ENCODE results near the gene WDFY1.
"Not testable (repeated sequence)": the region's sequence is repeated elsewhere in the genome, so short reads cannot be mapped to it uniquely, and the experiment has no call there.

Gene WDFY1

DNA sequence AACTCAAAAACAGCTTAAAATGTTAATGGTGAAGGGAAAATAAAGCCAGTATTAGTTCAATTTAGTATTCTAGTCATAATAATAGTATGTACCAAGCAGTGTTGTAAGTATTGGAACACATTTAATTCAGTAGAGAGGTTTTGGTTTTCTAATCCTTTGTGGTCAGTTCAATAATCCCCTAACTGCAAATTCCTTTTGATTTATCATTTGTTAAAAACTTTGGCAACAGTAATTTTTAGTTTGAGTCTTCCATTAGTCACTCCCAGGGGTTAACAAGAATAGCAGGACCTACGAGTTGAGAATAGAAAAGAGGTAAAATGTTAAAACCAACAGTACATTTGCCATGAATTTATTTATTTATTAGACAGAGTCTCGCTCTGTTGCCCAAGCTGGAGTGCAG lies 22.8 kb upstream of the WDFY1 start:
- no peak for DNase-seq (ENCODE audit: low read depth, low spot score)
- H3K4me3 ChIP-seq (ENCODE audit: low read length), result no peak overlapping the region

DNA sequence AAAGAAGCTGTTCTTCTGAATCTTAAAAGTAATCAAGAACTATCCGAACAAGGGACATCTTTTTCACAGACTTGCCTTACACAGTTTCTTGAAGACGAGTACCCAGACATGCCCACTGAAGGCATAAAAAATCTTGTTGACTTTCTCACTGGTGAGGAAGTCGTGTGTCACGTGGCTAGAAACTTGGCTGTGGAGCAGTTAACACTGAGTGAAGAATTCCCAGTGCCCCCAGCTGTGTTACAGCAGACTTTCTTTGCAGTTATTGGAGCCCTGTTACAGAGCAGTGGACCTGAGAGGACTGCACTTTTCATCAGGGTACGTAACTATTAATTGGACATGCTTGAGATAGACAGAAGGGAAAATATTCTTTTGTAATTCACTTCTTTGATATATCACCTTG lies 14.6 kb upstream of the WDFY1 start:
- no peak for DNase-seq (ENCODE audit: low read depth, low spot score)
- H3K4me3 ChIP-seq (ENCODE audit: low read length), result no peak overlapping the region

DNA sequence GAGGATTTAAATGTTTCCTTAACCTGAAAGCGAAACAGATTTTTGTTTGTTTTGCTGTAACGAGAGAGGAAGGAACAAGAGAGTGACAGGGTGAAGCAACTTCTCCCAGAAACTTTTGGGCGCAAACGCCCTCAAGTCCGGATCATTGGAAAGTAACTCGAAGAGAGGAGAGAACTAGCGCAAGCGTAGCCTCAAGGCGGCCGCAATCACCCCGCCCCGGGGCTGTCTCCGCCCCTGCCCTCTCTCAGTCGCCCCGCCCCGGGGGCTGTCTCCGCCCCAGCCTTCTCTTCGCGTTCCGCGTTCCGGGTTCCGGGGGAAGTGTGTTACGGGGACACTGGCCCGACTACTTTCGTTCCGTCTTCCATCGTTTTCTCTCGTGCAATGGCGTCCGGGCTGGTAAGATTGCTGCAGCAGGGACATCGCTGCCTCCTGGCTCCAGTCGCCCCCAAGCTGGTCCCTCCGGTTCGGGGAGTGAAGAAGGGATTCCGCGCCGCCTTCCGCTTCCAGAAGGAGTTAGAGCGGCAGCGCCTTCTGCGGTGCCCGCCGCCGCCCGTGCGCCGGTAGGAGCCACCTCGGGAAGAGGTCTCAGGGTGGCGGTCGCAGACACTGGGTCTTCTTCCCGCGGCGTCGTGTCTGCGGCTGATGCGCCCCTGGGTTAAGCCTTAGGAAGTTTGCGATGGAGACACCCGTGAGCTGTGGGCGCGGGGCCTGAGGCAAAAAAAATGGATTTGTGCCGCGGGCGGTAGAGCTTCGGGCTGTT lies 12.1 kb upstream of the WDFY1 start, which contains the start of gene MRPL44:
MRPL44 (plus strand) TSS at position 372 of the 760 bp plus-strand sequence; CDS start at position 382, 10 bp downstream.
- peak; percentile 92 for DNase-seq (ENCODE audit: low read depth, low spot score)
- peak within 1 kb of the TSS; percentile 87 for H3K4me3 ChIP-seq (ENCODE audit: low read length)

DNA sequence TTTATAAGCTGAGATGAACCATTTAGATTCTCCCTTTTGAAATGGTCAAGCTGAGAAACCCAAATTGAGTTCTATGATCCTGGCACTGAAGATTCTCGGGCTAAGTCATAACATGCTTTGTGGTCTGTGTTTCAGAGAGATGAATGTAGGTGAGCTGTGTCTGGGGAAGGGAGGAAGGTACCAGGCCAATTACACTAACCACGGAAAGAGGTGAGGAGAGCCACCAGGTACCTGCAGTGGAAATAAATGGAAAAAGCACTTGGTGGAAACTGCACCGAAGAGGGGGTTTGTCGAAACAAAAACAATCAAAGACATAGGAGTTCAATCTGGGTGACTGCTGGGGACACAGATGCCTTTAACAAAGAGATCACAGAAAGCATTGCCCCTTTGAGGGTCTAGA lies 11.2 kb upstream of the WDFY1 start:
- DNase-seq (ENCODE audit: low read depth, low spot score), result no peak
- H3K4me3 ChIP-seq (ENCODE audit: low read length), result no peak overlapping the region

DNA sequence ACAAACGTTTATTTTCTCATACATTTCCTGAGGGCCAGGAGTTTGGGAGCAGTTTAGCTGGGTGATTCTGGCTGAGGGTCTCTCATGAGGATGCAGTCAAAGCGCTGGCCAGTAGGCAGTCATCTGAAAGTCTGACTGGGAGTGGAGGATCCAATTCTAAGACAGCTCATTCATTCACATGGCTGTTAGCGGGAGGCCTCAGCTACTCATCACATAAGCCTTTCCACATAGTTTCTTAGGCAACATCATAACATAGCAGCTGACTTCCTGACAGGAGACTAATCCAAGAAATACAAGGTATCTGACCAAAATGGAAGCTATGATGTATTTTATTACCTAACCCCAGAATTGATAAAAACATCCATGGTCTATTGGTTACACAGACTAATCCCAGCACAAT lies 9.3 kb upstream of the WDFY1 start:
- DNase-seq (ENCODE audit: low read depth, low spot score), result no peak

DNA sequence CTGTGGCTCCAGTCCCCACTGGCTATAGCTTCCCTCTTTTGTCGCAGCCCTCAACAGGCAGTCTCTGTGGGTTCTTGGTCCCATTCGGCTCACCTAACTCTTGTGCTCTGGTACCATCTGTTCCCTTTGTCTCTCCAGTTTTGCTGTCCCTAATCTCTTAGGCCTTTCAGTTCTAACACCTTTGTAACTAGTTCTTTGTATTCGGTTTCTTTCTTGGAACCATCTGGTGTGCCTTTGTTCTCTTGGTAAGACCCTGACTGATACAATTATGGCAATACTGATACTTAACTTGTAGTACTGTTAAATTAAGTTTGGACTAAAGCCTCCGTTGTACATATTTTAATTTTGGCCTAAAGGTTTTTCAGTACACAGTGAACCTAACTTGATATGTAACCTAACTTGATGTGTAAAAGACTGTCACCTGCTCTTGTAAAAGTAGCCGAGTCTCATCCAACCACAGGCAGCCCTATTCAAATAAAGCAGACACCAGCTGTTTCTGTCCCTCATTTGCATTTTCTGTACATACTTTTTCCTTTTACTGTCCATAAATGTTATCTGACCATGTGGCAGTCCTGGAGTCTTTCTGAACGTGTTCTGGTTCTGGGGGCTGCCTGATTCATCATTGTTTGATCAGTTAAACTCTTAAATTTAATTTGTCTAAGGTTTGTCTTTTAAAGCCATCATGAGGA lies 7.3 kb upstream of the WDFY1 start:
- no peak for DNase-seq (ENCODE audit: low read depth, low spot score)
- no peak overlapping the region for H3K4me3 ChIP-seq (ENCODE audit: low read length)

More for the DNA sequence above, 9.3 kb upstream of the WDFY1 start:
- H3K4me3 ChIP-seq (ENCODE audit: low read length), result no peak overlapping the region

DNA sequence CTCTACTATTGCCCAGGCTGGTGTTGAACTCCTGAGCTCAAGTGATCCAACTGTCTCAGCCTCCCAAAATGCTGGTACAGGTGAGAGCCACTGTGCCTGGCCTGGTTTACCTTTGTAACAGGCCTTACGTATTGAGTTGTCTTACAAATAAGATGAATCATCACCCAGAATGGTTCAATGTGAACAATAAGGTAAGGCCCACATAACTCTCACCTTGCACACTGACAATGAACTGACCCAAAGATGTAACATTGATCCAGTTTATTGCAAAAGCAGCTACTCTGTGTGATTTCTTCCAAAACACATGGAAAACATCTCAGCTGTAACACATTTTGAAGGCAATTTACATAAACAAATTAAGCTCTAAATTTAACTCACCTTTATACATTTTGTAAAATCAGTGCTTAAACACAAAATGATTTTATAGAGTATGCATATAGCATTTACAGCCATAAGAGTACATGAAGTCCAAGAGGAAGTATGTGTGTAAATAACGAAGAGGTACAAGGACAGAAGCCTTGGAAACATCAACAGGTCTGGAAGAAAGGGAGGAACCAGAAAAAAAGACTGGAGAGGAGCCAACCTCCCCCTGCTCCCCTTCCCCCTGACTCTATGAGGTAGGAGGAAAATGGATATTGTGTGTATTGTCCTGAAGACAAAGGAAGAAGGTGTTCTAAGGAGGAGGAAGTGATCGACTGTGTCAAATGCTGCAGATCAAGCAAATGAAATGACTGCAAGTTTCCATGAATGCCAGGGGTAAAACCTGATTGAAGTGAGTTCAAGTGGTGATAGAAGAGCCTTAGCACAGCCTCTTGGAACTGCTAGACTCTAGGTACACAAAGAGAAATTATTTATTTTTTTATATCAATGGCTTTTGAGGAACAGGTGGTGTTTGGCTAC lies 5.6 kb upstream of the WDFY1 start:
- H3K4me3 ChIP-seq (ENCODE audit: low read length), result no peak overlapping the region
- no peak for DNase-seq (ENCODE audit: low read depth, low spot score)

DNA sequence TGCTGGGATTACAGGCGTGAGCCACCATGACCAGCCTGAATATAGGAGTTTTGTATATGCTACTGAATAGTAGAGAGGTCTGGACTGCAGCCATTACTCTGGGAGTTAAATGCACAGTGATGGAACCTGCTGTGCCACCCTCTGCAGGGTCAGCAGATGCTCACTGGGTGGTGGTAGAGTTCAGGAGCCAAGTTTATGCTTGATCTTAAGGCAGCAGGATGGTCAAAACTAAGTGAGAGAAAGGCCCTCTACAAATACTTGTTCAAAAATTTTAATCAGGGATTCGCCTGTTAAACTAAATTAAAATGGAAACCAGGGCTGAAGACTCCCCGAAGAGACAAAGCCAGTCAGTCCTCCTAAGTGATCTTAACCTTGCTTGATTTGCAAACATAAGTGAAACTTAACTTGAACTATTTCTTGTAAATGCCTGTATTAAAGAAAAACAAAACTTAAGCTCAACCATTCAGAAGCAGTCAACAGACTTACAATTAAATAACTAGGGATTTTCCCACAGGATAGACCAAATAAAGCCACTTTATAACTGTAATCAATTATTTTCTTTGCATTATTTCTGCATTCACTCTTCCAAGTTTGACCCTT lies 4.2 kb upstream of the WDFY1 start:
- no peak overlapping the region for H3K4me3 ChIP-seq (ENCODE audit: low read length)
- DNase-seq (ENCODE audit: low read depth, low spot score), result no peak

DNA sequence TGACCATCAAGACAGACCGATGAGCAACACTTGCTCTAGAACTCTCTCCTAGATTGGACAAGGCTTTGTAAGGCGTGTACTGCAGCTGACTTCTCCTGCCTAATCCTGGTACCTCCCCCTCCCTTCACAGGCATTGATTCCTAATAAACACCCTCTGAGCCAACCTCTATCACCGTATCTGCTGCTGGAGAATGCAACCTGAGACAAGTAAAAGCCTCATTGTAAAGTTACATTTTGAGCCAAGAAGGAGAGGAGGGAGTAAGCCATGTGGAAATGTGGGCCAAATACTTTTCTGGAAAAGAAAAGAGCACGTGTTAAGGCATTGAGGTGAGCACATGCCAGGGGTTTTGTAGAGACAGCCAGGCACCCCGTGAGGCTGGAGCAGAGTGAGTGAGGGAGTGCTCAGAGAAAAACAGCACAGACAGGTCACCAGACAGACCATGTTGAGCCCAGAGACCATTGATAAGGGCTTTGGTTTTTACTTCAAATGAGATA lies 2.6 kb upstream of the WDFY1 start:
- DNase-seq (ENCODE audit: low read depth, low spot score), result no peak
- H3K4me3 ChIP-seq (ENCODE audit: low read length), result no peak overlapping the region

DNA sequence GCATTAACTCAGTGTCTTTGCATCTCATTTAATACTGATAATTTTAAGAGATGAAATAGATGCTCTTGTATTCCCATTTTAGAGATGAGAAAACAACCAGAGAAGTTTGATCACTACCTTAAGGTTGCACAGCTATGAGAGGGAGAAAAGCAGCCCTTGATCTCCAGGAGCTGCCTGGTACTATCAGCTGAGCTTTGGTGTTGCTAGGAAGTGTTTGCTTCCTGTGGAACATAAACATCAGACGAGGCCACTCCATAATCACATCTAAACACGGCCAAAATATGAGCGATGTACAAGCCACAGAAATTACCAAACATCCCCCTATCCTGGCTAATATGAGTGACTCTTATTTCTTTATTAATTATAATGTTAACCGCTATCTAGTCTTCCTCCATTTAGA lies 620 bp upstream of the WDFY1 start:
- peak overlapping the region; percentile 70 for H3K4me3 ChIP-seq (ENCODE audit: low read length)

DNA sequence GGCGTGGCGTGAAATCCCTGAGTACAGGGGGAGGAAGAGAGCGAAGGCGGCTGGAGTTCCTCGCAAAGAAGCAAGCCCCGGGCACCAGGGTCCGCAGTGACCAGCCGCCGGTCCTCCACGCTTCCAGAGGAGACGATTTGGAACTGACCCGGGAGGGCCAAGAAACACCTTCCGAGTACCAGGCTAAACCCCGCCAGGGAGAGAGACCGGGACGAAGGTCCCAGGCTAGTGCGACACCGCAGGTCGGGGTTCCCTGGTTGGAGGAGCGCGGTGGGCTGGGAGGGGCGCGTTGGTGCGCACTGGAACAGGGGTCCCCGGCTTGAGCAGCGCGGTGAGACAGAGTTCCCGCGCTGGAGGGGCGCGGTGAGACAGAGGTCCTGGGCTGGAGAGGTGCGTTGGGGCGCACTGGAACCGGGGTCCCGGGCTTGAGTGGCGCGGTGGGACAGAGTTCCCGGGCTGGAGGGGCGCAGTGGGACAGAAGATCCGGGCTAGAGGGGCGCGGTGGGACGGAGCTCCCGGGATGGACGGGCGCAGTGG lies 901 bp downstream of the WDFY1 start:
- peak overlapping the region; percentile 70 for H3K4me3 ChIP-seq (ENCODE audit: low read length)
- no peak for DNase-seq (ENCODE audit: low read depth, low spot score)

More for the DNA sequence above, 620 bp upstream of the WDFY1 start:
- DNase-seq (ENCODE audit: low read depth, low spot score), result no peak

DNA sequence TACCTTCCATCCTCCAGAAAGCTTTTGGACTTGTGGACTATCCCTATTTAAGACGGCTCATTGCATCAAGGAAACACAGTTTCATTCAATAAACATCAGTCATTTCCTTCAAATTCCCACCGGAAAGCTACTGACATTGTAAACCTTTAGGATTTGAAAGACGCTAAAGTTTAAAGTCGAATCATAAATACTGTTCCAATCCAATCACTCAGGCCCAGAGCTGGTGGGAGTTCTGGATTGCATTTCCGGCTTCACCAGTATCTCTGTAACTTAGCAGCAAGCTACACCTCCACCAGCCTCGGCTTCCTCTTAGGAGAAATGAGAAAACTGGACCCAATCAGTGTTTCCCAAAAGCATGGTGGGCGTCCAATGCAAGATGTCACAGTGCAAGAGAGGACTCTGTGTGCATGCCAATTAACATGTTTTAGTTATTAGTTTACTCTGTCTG lies 1.6 kb downstream of the WDFY1 start:
- H3K4me3 ChIP-seq (ENCODE audit: low read length), result no peak overlapping the region
- DNase-seq (ENCODE audit: low read depth, low spot score), result no peak

DNA sequence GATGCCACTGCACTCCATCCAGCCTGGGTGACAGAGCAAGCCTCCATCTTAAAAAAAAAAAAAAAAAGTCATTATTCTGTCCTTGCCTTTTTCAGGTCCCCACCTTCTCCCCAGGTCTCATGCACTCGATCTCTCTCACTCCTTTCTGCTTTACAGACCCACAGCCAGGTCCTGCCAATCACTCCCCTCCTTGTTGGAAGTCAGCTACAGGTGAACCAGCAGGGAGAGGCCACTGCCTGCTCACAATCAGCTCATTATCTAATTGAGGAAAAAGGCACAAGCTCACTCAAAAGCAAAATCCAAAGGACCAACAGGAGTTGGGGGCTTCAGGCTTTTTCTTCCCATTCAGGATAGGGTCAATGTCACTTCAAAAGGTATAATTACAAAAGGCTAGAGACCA lies 2.0 kb downstream of the WDFY1 start:
- H3K4me3 ChIP-seq (ENCODE audit: low read length), result no peak overlapping the region
- DNase-seq (ENCODE audit: low read depth, low spot score), result no peak

DNA sequence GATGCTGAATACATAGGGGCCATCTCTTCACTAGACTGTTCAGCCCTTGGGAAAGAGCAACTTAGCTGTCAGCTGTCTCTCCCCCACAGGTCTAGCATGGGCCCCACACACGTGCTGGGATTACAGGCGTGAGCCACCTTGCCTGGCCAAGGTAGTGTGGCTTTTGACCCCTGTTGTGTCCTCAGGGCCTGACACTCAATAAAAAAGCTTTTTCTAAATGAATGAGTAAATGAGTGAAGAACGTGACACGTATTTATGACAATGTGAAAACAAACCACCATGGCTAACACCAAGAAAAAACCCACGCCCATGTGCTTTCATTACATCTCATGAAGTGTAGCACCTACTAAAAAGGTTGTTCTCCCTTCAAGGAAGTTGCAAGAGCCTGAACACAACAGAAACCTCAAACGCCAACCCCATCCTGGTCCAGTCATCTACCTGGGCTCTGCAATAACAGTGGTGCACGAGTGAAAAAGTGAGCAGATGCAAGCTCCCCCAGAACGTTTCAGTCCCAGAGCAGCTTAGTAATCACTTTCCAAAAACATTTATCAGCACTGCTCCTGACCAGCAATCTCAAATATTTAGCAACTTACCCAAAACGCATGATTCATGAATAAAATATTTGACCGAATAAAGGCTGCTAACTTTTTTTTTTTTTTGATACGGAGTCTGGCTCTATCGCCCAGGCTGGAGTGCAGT lies 3.4 kb downstream of the WDFY1 start:
- no peak overlapping the region for H3K4me3 ChIP-seq (ENCODE audit: low read length)
- DNase-seq (ENCODE audit: low read depth, low spot score), result no peak

DNA sequence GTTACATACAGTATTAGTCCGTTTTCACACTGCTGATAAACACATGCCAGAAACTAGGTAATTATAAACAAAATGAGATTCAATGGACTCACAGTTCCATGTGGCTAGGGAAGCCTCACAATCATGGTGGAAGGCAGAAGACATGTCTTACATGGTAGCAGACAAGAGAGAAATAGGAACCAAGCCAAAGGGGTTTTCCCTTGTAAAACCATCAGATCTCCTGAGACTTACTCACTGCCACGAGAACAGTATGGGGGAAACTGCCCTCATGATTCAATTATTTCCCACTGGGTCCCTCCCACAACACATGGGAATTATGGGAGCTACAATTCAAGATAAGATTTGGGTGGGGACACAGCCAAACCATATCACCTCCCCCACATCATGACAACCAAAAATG lies 5.7 kb downstream of the WDFY1 start:
- H3K4me3 ChIP-seq (ENCODE audit: low read length); DNase-seq (ENCODE audit: low read depth, low spot score): not testable (repeated sequence)

DNA sequence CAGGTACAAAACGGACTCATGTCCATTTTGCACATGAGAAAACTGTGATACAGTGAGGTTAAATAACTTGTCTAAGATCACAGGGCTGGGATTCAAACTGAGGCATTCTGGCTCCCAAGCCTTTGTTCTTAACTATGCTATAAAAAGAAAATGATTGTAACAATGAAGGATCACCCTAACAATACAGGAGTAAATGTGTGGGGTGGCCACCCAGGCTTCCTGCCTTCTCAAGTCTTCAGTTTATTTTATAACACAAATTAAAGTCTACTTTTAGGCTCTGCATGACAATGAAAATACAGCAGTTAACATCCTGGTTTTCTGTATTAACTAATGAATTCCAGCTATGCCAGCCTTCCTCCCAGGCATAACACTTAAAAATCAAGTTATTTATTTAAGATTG lies 7.6 kb downstream of the WDFY1 start:
- no peak for DNase-seq (ENCODE audit: low read depth, low spot score)
- H3K4me3 ChIP-seq (ENCODE audit: low read length), result no peak overlapping the region

DNA sequence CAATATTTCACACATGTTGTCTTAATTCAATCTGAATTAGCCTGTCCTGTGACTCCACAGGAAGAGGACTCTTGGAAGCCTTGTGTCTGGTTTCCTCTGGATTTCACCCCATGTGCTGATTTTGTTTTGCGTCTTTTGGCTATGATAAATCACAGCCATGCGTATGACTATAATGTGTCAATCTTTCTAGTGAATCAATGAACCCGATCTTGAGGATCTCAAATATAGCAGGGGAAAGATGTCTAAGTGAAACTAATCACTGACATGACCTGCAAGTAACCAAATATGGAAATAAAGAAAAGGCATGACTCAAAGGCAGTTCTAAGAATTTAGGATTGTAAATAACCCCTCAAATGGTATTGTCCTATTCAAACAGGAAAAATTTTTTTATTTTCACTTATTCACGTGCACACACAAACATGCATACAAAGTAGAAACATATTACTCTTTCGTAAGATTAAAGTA lies 8.2 kb downstream of the WDFY1 start:
- no peak overlapping the region for H3K4me3 ChIP-seq (ENCODE audit: low read length)
- no peak for DNase-seq (ENCODE audit: low read depth, low spot score)

DNA sequence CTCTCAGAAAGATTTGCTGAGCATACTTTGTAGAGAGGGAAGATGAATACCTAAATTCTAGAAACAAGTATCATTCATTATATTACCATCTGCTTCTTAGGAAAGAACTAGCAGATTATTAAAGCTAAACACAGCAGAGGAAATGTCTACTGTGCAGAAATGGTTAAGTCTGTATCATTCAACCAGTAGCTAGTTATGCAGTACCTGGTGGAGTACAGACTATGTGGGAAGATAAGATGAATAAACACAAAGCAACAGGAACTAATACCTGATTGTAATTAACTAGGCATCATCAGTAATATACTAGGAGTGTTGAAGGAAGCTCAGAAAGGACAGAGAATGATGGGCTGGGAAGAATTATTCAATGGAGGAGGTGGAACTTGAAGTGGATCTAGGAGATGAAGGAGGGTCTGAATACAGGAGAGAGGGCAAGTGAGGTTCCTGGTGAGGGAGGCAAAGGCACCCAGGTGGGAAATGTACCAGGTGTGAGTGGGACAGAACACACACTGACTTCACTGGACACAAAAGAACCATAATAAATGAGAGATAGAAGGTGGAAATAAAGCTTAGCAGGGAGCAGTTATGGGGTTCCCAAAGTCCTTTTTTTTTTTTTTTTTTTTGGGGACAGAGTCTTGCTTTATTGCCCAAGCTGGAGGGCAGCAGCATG lies 9.5 kb downstream of the WDFY1 start:
- no peak overlapping the region for H3K4me3 ChIP-seq (ENCODE audit: low read length)
- DNase-seq (ENCODE audit: low read depth, low spot score), result no peak

Measured in Jurkat, Clone E6-1 (cell line).